GM12873 (cell line): ENCODE data around the gene PABPN1.

Source experiments
- CTCF ChIP-seq: IDR thresholded peaks from 2 replicates; pipeline ENCODE4 v1.5.1; 2012; ENCODE audit warnings: low read depth, mild to moderate bottlenecking, moderate library complexity, low read length, control low read depth; ENCODE audit not compliant: insufficient read depth; ENCODE audit errors: missing control alignments

Gene PABPN1

GRCh38 chr14:23326491-23327332 is 5.5 kb downstream of the PABPN1 start:
- no peak for TF ChIP-seq CTCF

GRCh38 chr14:23327947-23328744 is 6.9 kb downstream of the PABPN1 start:
- peak; percentile 88 for TF ChIP-seq CTCF

GRCh38 chr14:23335623-23336022 is 14.4 kb downstream of the PABPN1 start:
- no peak for TF ChIP-seq CTCF

GRCh38 chr14:23339506-23340268 is 18.4 kb downstream of the PABPN1 start:
- TF ChIP-seq CTCF = no peak

- TF ChIP-seq CTCF = no peak
These were observed 23.2 kb downstream of the PABPN1 start for GRCh38 chr14:23344481-23344880.

- TF ChIP-seq CTCF = no peak
These were observed 24.9 kb downstream of the PABPN1 start for GRCh38 chr14:23345987-23346692.
